OCI-M2 (cell line): Measurements from ENCODE around the gene SOBP.

Source experiments
- DNase-seq: peaks from one replicate; lab custom pipeline; 2025; ENCODE audit not compliant: unreplicated experiment; lab: John Stamatoyannopoulos, UW

The SOBP gene

GRCh38 chr6:107613651-107614379, 123.9 kb downstream of the SOBP start:
- DNase-seq, result no peak

- DNase-seq, result no peak
These were observed 124.9 kb downstream of the SOBP start for GRCh38 chr6:107614828-107615227.

GRCh38 chr6:107616775-107617174, 126.9 kb downstream of the SOBP start:
- no peak for DNase-seq

GRCh38 chr6:107617341-107617932, 127.5 kb downstream of the SOBP start:
- DNase-seq, result no peak

GRCh38 chr6:107618672-107619071, 128.8 kb downstream of the SOBP start:
- DNase-seq, result no peak

GRCh38 chr6:107620732-107621131, 130.8 kb downstream of the SOBP start:
- DNase-seq, result no peak

GRCh38 chr6:107621229-107621937, 131.5 kb downstream of the SOBP start:
- no peak for DNase-seq

- no peak for DNase-seq
These were observed 132.4 kb downstream of the SOBP start for GRCh38 chr6:107622269-107622668.

GRCh38 chr6:107624050-107624449, 134.1 kb downstream of the SOBP start:
- no peak for DNase-seq

- no peak for DNase-seq
These were observed 134.6 kb downstream of the SOBP start for GRCh38 chr6:107624541-107624940.

GRCh38 chr6:107625264-107625663, 135.3 kb downstream of the SOBP start:
- DNase-seq, result no peak

- no peak for DNase-seq
These were observed 136.7 kb downstream of the SOBP start for GRCh38 chr6:107626645-107627044.

GRCh38 chr6:107627969-107628368, 138.1 kb downstream of the SOBP start:
- DNase-seq, result no peak

GRCh38 chr6:107628878-107629277, 139.0 kb downstream of the SOBP start:
- no peak for DNase-seq

- DNase-seq, result no peak
These were observed 139.7 kb downstream of the SOBP start for GRCh38 chr6:107629548-107630129.

- DNase-seq, result no peak
These were observed 140.5 kb downstream of the SOBP start for GRCh38 chr6:107630348-107630977.

- no peak for DNase-seq
These were observed 142.6 kb downstream of the SOBP start for GRCh38 chr6:107632381-107633136.

GRCh38 chr6:107633680-107634323, 143.9 kb downstream of the SOBP start:
- no peak for DNase-seq

GRCh38 chr6:107634324-107635056, 144.6 kb downstream of the SOBP start:
- no peak for DNase-seq
